Activated naive CD4-positive, alpha-beta T cell treated with anti-CD3 and anti-CD28 coated beads for 36 hours (primary cell): Measurements from ENCODE around the gene RBP4. TPM values are rescaled to one million over a fixed set of nuclear protein-coding genes. Genes with fewer than 3 reads are reported as not detected.

Experiments used
- CTCF ChIA-PET: fragments of 350-600 bp; sonication (Branson Sonifier 250); formaldehyde crosslinking; loops from one replicate; lab custom pipeline; 2021; ENCODE audit warnings: antibody characterized with exemption; lab: Charles Lee
- DNase-seq: peaks from one replicate; pipeline ENCODE4 v3.0.0-alpha.2; 2020
- H3K27ac Mint-ChIP-seq: one replicate; pipeline ENCODE4 v1.8.0; 2021; ENCODE audit warnings: mild to moderate bottlenecking, mixed read lengths
- H3K27me3 Mint-ChIP-seq: one replicate; pipeline ENCODE4 v1.8.0; 2021; ENCODE audit warnings: low read depth, mixed read lengths
- H3K36me3 Mint-ChIP-seq: one replicate; pipeline ENCODE4 v1.8.0; 2021; ENCODE audit warnings: low read depth, mixed read lengths
- H3K4me1 Mint-ChIP-seq: one replicate; pipeline ENCODE4 v1.8.0; 2021; ENCODE audit warnings: low read depth, mixed read lengths
- H3K4me3 Mint-ChIP-seq: one replicate; pipeline ENCODE4 v1.8.0; 2021; ENCODE audit warnings: mild to moderate bottlenecking, moderate library complexity, mixed read lengths
- H3K9me3 Mint-ChIP-seq: one replicate; pipeline ENCODE4 v1.8.0; 2021; ENCODE audit warnings: mixed read lengths
- intact Hi-C: fragments of 100-400 bp; cut with micrococcal nuclease; formaldehyde crosslinking; loops from one replicate; pipeline ENCODE4 v1.15.1; 2023
- total RNA-seq, 2 experiments: library from RNA; stranded (reverse); gene quantifications; one replicate each; pipeline ENCODE4 v1.2.3, GENCODE V29; 2021

RBP4 gene
- total RNA-seq, 2 experiments from 2014 or later = not detected

DNA sequence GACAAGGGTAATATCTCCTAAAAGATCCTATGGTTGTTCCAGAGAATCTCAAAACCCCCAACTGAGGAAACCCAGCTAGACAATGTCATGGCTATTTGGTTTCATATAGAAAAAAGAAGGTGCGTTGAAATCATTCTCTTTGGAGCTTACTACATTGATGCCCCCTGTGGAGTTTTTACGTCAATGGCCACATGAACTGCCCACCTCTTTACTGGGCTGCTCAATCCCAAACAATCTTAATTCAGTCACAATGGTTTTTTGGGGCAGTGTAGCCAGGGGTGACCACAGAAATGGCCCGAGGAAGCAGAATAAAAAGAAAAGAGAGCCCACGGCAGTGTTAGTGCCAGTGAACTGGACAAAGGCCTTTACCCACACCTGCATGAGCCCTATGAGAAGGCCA is 7.8 kb downstream of the RBP4 start:
- Mint-ChIP-seq H3K27ac (no peak overlapping the region), H3K4me1 (no peaks in the 10 kb centered on the region), H3K27me3 (no peaks in the 10 kb centered on the region), H3K9me3 (no peaks in the 10 kb centered on the region), H3K4me3 (no peak overlapping the region), H3K36me3 (no peaks in the 10 kb centered on the region)
- intact Hi-C loops = no loop called here
- CTCF ChIA-PET = no interaction called here
- no peak for DNase-seq

- no peak for DNase-seq
- Mint-ChIP-seq H3K4me3 (no peak overlapping the region), H3K4me1 (no peaks in the 10 kb centered on the region), H3K27ac (no peak overlapping the region), H3K27me3 (no peaks in the 10 kb centered on the region), H3K9me3 (no peaks in the 10 kb centered on the region), H3K36me3 (no peaks in the 10 kb centered on the region)
- CTCF ChIA-PET = no interaction called here
- intact Hi-C loops = no loop called here
These were observed 9.8 kb downstream of the RBP4 start for GRCh38 chr10:93591065-93591808.

DNA sequence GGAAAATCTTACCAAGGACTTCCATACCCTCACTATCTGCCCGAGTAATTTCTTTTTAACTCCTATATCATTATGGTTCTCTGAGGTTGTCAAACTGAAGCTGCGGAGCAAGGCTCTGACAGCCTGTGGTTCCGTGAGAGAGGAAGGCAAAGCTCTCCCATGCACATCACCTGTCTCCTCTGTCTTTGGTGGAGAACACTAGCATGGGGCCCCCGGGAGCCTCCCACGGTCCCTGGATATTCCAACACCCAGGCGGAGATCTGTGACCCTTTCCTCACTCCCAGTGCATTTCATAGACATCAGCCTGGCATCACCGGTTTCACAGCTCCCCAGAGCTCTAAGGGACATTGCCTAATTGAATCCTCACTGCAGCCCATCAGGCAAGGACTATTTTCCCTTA is 10.4 kb downstream of the RBP4 start:
- no peaks in the 10 kb centered on the region for H3K9me3 Mint-ChIP-seq
- H3K27me3 Mint-ChIP-seq = no peaks in the 10 kb centered on the region
- no peaks in the 10 kb centered on the region for H3K4me1 Mint-ChIP-seq
- intact Hi-C loops = no loop called here
- no peaks in the 10 kb centered on the region for H3K36me3 Mint-ChIP-seq
- no peak overlapping the region for H3K27ac Mint-ChIP-seq
- DNase-seq = no peak
- CTCF ChIA-PET = no interaction called here
- H3K4me3 Mint-ChIP-seq = no peak overlapping the region

DNA sequence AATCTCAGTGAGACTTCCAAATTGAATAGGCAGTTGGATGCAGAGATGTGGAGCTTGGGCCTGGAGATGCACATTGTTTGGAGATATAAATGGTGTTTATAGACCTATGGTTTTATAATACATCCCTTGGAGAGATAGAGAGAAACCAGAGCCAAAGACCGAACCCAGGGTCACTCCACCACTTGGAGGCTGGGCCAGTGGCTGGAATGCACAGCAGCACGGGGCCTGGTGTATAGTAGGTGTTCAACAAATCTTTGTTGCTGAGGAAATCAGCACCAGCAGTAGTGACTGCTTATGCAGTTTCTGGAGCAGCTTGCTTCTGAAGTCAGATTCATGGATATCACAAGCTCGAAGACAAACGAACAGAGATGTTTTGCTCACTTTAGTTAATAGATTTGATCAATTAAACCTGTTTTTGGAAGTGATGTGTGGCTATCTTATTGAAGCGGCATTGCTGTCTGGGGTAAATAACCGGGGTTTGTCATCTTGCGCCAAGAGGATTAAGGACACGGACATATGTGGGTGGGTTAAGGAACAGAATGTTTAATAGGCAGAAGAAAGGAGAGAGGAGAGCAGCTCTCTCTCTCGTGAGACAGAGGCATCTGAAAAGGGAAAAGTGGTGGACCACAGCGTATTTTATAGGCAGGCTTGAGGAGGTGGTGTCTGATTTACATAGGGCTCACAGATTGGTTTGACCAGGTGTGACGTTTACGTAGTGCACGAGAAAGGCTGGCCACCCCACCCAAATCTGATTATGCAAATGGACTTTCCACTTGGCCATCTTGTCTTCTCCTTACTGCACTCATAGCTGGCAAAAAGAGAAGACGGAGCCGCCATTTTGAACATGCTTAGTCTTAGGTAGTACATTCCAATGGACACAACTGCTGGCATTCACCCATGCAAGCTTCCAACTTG is 11.1 kb downstream of the RBP4 start:
- intact Hi-C loops = no loop called here
- H3K27me3 Mint-ChIP-seq = no peaks in the 10 kb centered on the region
- H3K4me1 Mint-ChIP-seq = no peaks in the 10 kb centered on the region
- H3K9me3 Mint-ChIP-seq = no peaks in the 10 kb centered on the region
- no peak for DNase-seq
- no peak overlapping the region for H3K4me3 Mint-ChIP-seq
- CTCF ChIA-PET = interaction anchor here (0.6 kb wide), 1 partner anchor 40 kb away, joined by 3 read pairs; no protein-coding TSS in a partner anchor
- no peaks in the 10 kb centered on the region for H3K36me3 Mint-ChIP-seq
- H3K27ac Mint-ChIP-seq = no peak overlapping the region

GRCh38 chr10:93584445-93584844 is 16.6 kb downstream of the RBP4 start:
- Mint-ChIP-seq H3K4me3 (no peak overlapping the region), H3K4me1 (no peaks in the 10 kb centered on the region), H3K27me3 (peaks cover under 1% of the 10 kb centered on the region), H3K36me3 (no peaks in the 10 kb centered on the region), H3K9me3 (peaks cover 10% of the 10 kb centered on the region), H3K27ac (no peak overlapping the region)
- intact Hi-C loops = no loop called here
- CTCF ChIA-PET = no interaction called here
- no peak for DNase-seq

- no peaks in the 10 kb centered on the region for H3K36me3 Mint-ChIP-seq
- no peak overlapping the region for H3K27ac Mint-ChIP-seq
- CTCF ChIA-PET = no interaction called here
- H3K4me3 Mint-ChIP-seq = no peak overlapping the region
- no peaks in the 10 kb centered on the region for H3K4me1 Mint-ChIP-seq
- peaks cover 11% of the 10 kb centered on the region for H3K9me3 Mint-ChIP-seq
- peaks cover 2% of the 10 kb centered on the region for H3K27me3 Mint-ChIP-seq
- DNase-seq = no peak
- intact Hi-C loops = no loop called here
These were observed 20.2 kb downstream of the RBP4 start for GRCh38 chr10:93580828-93581227.

DNA sequence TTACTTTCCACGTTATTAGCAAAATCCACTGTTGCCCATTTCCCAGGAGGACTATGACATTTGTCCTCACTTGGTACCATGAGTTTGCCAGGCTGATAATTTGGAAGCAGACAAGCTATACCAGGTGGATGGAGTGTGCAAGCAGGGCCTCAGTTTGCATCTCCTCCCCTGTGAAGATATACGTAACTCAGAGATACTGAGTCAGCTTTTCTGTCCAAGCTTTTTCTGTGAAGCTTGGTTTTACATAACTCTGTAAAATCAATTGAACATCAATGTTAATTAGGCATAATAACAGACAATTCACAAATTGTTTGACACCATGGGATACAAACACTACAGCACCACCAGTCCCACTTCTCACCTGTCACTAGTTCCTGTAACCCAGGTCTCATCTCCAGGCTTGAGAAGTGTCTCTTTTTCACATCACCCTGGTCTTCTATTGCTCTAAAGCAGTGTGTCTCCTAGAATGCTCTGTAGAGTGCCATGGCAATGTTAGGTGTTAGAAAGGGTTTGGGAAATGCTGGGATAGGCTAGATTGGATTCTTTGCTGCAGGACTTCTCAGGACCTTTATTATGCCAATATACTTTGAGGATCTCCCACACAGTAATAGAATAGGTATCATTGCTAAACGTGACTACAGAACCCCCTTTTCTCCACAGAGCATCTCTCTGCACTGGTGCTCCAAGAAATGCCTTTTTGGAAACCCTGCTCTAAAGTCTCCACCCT is 20.9 kb downstream of the RBP4 start:
- no peak overlapping the region for H3K4me3 Mint-ChIP-seq
- H3K9me3 Mint-ChIP-seq = peaks cover 11% of the 10 kb centered on the region
- peaks cover 2% of the 10 kb centered on the region for H3K27me3 Mint-ChIP-seq
- no peak for DNase-seq
- intact Hi-C loops = no loop called here
- H3K36me3 Mint-ChIP-seq = no peaks in the 10 kb centered on the region
- no peak overlapping the region for H3K27ac Mint-ChIP-seq
- H3K4me1 Mint-ChIP-seq = no peaks in the 10 kb centered on the region
- CTCF ChIA-PET = no interaction called here

DNA sequence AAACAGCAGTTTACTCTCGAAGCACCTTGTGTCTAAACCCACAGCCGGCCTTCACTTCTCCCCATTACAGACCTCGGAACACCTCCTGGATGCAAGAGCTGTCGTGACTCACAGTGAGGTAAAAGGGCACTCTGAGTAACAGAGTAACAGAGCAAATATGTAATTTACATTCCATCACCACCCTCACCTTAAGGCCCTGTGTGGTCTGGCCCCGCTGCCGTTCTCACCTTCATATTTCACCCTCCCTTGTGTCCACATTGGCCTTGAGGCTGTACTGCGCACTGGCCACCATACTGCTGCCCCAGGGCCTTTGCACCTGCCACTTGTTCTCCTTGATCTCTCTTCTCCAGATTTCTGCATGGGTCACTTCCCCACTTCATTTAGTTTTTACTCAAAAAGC is 21.9 kb downstream of the RBP4 start:
- peaks cover 2% of the 10 kb centered on the region for H3K27me3 Mint-ChIP-seq
- no peak for DNase-seq
- H3K9me3 Mint-ChIP-seq = peaks cover 11% of the 10 kb centered on the region
- H3K4me1 Mint-ChIP-seq = no peaks in the 10 kb centered on the region
- no peak overlapping the region for H3K4me3 Mint-ChIP-seq
- CTCF ChIA-PET = no interaction called here
- no peaks in the 10 kb centered on the region for H3K36me3 Mint-ChIP-seq
- no peak overlapping the region for H3K27ac Mint-ChIP-seq
- intact Hi-C loops = no loop called here

DNA sequence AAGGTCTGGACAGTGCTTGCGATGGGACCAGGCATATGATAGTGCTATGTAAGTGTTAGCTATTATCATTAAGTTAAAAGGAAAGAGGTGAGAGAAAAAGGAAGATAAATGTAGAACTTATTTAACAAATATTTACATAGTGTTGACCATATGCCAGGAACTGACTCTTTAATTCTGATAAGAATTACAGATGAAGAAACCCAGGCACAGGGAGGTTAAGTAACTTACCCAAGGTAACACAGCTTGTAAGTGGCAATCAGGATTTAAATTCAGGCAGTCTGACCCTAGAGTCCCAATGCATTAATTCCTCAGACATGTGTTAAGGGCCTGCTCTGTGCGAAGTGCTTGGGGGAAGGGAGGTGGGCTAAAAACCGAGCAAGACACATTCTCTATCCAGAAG is 23.5 kb downstream of the RBP4 start:
- no peak for DNase-seq
- peaks cover 6% of the 10 kb centered on the region for H3K4me1 Mint-ChIP-seq
- intact Hi-C loops = no loop called here
- H3K27ac Mint-ChIP-seq = no peak overlapping the region
- CTCF ChIA-PET = no interaction called here
- no peaks in the 10 kb centered on the region for H3K36me3 Mint-ChIP-seq
- peaks cover 2% of the 10 kb centered on the region for H3K27me3 Mint-ChIP-seq
- peaks cover 11% of the 10 kb centered on the region for H3K9me3 Mint-ChIP-seq
- H3K4me3 Mint-ChIP-seq = no peak overlapping the region

DNA sequence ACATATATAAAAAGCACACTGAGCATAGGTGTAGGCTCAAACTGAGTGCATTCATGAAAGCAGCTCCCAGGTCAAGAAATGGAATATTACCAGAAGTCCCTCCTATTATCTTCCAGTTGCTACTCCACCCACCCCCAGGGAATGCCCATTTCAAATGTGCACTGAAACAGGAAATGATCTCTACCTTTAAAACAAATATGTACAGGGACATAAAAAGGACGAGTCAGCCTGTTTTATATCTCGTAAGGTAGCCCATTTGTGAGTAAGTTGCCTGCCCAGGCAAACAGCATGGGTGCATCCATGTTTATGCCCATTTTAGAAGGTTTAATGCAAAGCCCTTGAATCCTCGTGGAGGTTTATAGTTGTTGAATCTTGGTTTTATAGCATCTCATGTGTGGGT is 24.1 kb downstream of the RBP4 start:
- CTCF ChIA-PET = interaction anchor here (0.6 kb wide), 1 partner anchor 489 kb away, joined by 3 read pairs; no protein-coding TSS in a partner anchor

GRCh38 chr10:93573924-93574323 is 27.1 kb downstream of the RBP4 start:
- intact Hi-C loops = no loop called here
- Mint-ChIP-seq H3K4me1 (peaks cover 6% of the 10 kb centered on the region), H3K27me3 (peaks cover 16% of the 10 kb centered on the region), H3K36me3 (no peaks in the 10 kb centered on the region), H3K9me3 (no peaks in the 10 kb centered on the region), H3K4me3 (no peak overlapping the region), H3K27ac (no peak overlapping the region)
- CTCF ChIA-PET = no interaction called here
- no peak for DNase-seq

More for the DNA sequence above, 24.1 kb downstream of the RBP4 start:
- no peaks in the 10 kb centered on the region for H3K36me3 Mint-ChIP-seq
- peaks cover 6% of the 10 kb centered on the region for H3K4me1 Mint-ChIP-seq
- H3K27me3 Mint-ChIP-seq = peaks cover 2% of the 10 kb centered on the region
- no peak for DNase-seq
- intact Hi-C loops = no loop called here
- peaks cover 11% of the 10 kb centered on the region for H3K9me3 Mint-ChIP-seq
- H3K27ac Mint-ChIP-seq = no peak overlapping the region
- H3K4me3 Mint-ChIP-seq = no peak overlapping the region
